ENCODE data around the gene CCNQ.
A peak's percentile ranks its signal among the peaks of the same experiment; 100 is the strongest.

The CCNQ gene

GRCh38 chrX:153572601-153573000, 26.3 kb downstream of the CCNQ start:
- no peak for DNase-seq

- no peak for DNase-seq
These were observed 27.4 kb downstream of the CCNQ start for GRCh38 chrX:153571534-153571908.

- DNase-seq, result no peak
These were observed 29.5 kb downstream of the CCNQ start for GRCh38 chrX:153569475-153569874.

GRCh38 chrX:153568451-153569011, 30.4 kb downstream of the CCNQ start:
- no peak for DNase-seq

GRCh38 chrX:153565996-153566580, 32.9 kb downstream of the CCNQ start:
- DNase-seq, result no peak

- DNase-seq, result no peak
These were observed 34.8 kb downstream of the CCNQ start for GRCh38 chrX:153564047-153564606.

- no peak for DNase-seq
These were observed 36.4 kb downstream of the CCNQ start for GRCh38 chrX:153562546-153562945.

- DNase-seq, result no peak
These were observed 37.6 kb downstream of the CCNQ start for GRCh38 chrX:153561337-153561736.

GRCh38 chrX:153560466-153560865, 38.5 kb downstream of the CCNQ start:
- no peak for DNase-seq

- DNase-seq, result peak; percentile 9
These were observed 38.9 kb downstream of the CCNQ start for GRCh38 chrX:153560000-153560399.

GRCh38 chrX:153557618-153558355, 41.2 kb downstream of the CCNQ start:
- no peak for DNase-seq

- DNase-seq, result no peak
These were observed 42.2 kb downstream of the CCNQ start for GRCh38 chrX:153556767-153557166.

- DNase-seq, result peak; percentile 65
These were observed 44.3 kb downstream of the CCNQ start for GRCh38 chrX:153554519-153555167.

- no peak for DNase-seq
These were observed 47.8 kb downstream of the CCNQ start for GRCh38 chrX:153551135-153551534.

- no peak for DNase-seq
These were observed 49.1 kb downstream of the CCNQ start for GRCh38 chrX:153549807-153550206.

GRCh38 chrX:153549231-153549630, 49.7 kb downstream of the CCNQ start:
- DNase-seq, result no peak

GRCh38 chrX:153547195-153547594, 51.7 kb downstream of the CCNQ start:
- DNase-seq, result no peak

- no peak for DNase-seq
These were observed 52.6 kb downstream of the CCNQ start for GRCh38 chrX:153546386-153546785.

GRCh38 chrX:153544727-153545126, 54.2 kb downstream of the CCNQ start:
- DNase-seq, result no peak

- no peak for DNase-seq
These were observed 59.0 kb downstream of the CCNQ start for GRCh38 chrX:153539979-153540358.

GRCh38 chrX:153539171-153539978, 59.6 kb downstream of the CCNQ start:
- peak; percentile 58 for DNase-seq

GRCh38 chrX:153538424-153538823, 60.5 kb downstream of the CCNQ start:
- no peak for DNase-seq
